HCT116 (cell line): ENCODE results near the gene ZNF586. TPM values are rescaled to one million over a fixed set of nuclear protein-coding genes. Genes with fewer than 3 reads are reported as not detected.

Experiments
- ATAC-seq: fragments of 200-7000 bp; cut with Tn5 transposase; 2 replicates; pipeline ENCODE4 v1.9.1; 2020; ENCODE audit warnings: mild to moderate bottlenecking, moderate library complexity
- BruUV-seq: library from RNA; stranded (reverse); fragments of 400-500 nt; replicated peaks from 2 replicates; lab custom pipeline; 2021; lab: Mats Ljungman, UMichigan
- CTCF ChIA-PET: fragments of 300-600 bp; sonication (Branson Sonifier 250); formaldehyde crosslinking; loops from one replicate; lab custom pipeline; 2021; ENCODE audit warnings: antibody characterized with exemption; lab: Charles Lee
- POLR2A ChIA-PET: fragments of 300-600, 350-600 bp; sonication (Branson Sonifier 250); formaldehyde crosslinking; loops from one replicate; lab custom pipeline; 2021; ENCODE audit warnings: antibody characterized with exemption; lab: Charles Lee
- RAD21 ChIA-PET, 2 experiments: fragments of 300-600 bp; sonication (Branson Sonifier 250); formaldehyde crosslinking; loops; one replicate each; lab custom pipeline; 2023; ENCODE audit warnings: low total read pairs in 2 of 2; ENCODE audit not compliant: uncharacterized antibody in 2 of 2, unreplicated experiment in 2 of 2, low non-redundant PET in 1 of 2; lab: Charles Lee
- DNase-seq: peaks from one replicate; pipeline ENCODE4 v3.0.0-alpha.2; 2010; ENCODE audit warnings: low read depth, low spot score
- H2AFZ ChIP-seq: fragments of 200-600 bp; shearing (Covaris generic), sonication (generic); 2 replicates; pipeline ENCODE4 v1.6.1; 2017; ENCODE audit warnings: low read depth, mixed run types, mixed read lengths, antibody characterized with exemption, low read length; ENCODE audit not compliant: poor library complexity, severe bottlenecking
- H3K27ac ChIP-seq: 2 replicates; pipeline ENCODE4 v1.5.1; 2012; ENCODE audit warnings: low read depth, low read length
- H3K27me3 ChIP-seq: fragments of 200-600 bp; sonication (generic); 2 replicates; pipeline ENCODE4 v1.6.1; 2016; ENCODE audit warnings: mixed run types, low read length, mixed read lengths; ENCODE audit not compliant: insufficient read depth
- H3K36me3 ChIP-seq, 2 experiments: fragments of 200-500 bp in 1 of 2; fragments of 200-600 bp in 1 of 2; sonication (Bioruptor generic) in 1 of 2; sonication (generic) in 1 of 2; 2 replicates each; pipeline versions ENCODE4 v1.5.1 to v1.6.1; 2014 to 2016; ENCODE audit warnings: low read length in 2 of 2, inconsistent platforms in 1 of 2, mixed read lengths in 1 of 2, mixed run types in 1 of 2; ENCODE audit not compliant: insufficient read depth in 2 of 2, control insufficient read depth in 1 of 2
- H3K4me1 ChIP-seq, 2 experiments: fragments of 200-600 bp in 1 of 2; sonication (generic) in 1 of 2; 2 replicates each; pipeline versions ENCODE4 v1.5.1 to v1.6.1; 2012 to 2017; ENCODE audit warnings: low read length in 2 of 2, inconsistent platforms in 1 of 2, mild to moderate bottlenecking in 1 of 2, mixed read lengths in 1 of 2, mixed run types in 1 of 2, moderate library complexity in 1 of 2; ENCODE audit not compliant: insufficient read depth in 2 of 2, control insufficient read depth in 1 of 2
- H3K4me2 ChIP-seq: fragments of 200-600 bp; sonication (generic); 2 replicates; pipeline ENCODE4 v1.6.1; 2017; ENCODE audit warnings: mixed run types, low read length, mixed read lengths
- H3K4me3 ChIP-seq, 2 experiments: fragments of 200-600 bp in 1 of 2; sonication (generic) in 1 of 2; replicated peaks in 1 of 2; 2 replicates each; pipeline ENCODE4 v1.5.1; 2011 to 2016; ENCODE audit warnings: low read length in 2 of 2, control low read depth in 1 of 2, low read depth in 1 of 2, mild to moderate bottlenecking in 1 of 2, mixed read lengths in 1 of 2, mixed run types in 1 of 2
- H3K79me2 ChIP-seq: fragments of 200-600 bp; sonication (generic); 2 replicates; pipeline ENCODE4 v1.6.1; 2017; ENCODE audit warnings: mild to moderate bottlenecking, mixed run types, low read length, moderate library complexity, mixed read lengths; ENCODE audit not compliant: insufficient read depth
- H3K9ac ChIP-seq: fragments of 200-600 bp; sonication (generic); 2 replicates; pipeline ENCODE4 v1.6.1; 2016; ENCODE audit warnings: low read length, mixed read lengths
- H3K9me2 ChIP-seq: fragments of 200-600 bp; sonication (generic), shearing (Covaris generic); 2 replicates; pipeline ENCODE4 v1.6.1; 2017; ENCODE audit warnings: mixed run types, mild to moderate bottlenecking, moderate library complexity; ENCODE audit not compliant: insufficient read depth
- H3K9me3 ChIP-seq, 2 experiments: fragments of 200-500 bp in 1 of 2; fragments of 200-600 bp in 1 of 2; sonication (Bioruptor generic) in 1 of 2; sonication (generic) in 1 of 2; 2 replicates each; pipeline ENCODE4 v1.6.1; 2014 to 2017; ENCODE audit warnings: low read length in 2 of 2, mixed read lengths in 2 of 2, inconsistent platforms in 1 of 2, low read depth in 1 of 2, mild to moderate bottlenecking in 1 of 2, mixed run types in 1 of 2, moderate library complexity in 1 of 2; ENCODE audit not compliant: control insufficient read depth in 1 of 2, insufficient read depth in 1 of 2
- H4K20me1 ChIP-seq: fragments of 200-600 bp; sonication (generic), shearing (Covaris generic); 2 replicates; pipeline ENCODE4 v1.6.1; 2017; ENCODE audit warnings: mixed run types, mild to moderate bottlenecking, moderate library complexity; ENCODE audit not compliant: insufficient read depth
- CBX3 ChIP-seq: IDR thresholded peaks from 2 replicates; pipeline ENCODE4 v1.6.1; 2012; ENCODE audit warnings: low read depth
- EZH2 ChIP-seq: fragments of 200-600 bp; sonication (generic); IDR thresholded peaks from 2 replicates; pipeline ENCODE4 v1.6.1; 2017; ENCODE audit warnings: antibody characterized with exemption, mixed run types
- POLR2A ChIP-seq: IDR thresholded peaks from 2 replicates; pipeline ENCODE4 v1.7.0; 2011; ENCODE audit warnings: borderline replicate concordance; ENCODE audit not compliant: insufficient read depth, insufficient read length; ENCODE audit errors: extremely low read depth
- RAD21 ChIP-seq: IDR thresholded peaks from 2 replicates; pipeline ENCODE4 v1.6.1; 2012; ENCODE audit warnings: low read depth, mild to moderate bottlenecking
- SP1 ChIP-seq: IDR thresholded peaks from 2 replicates; pipeline ENCODE4 v1.6.1; 2012; ENCODE audit warnings: low read depth
- ZFX ChIP-seq: fragments of 450-650 bp; IDR thresholded peaks from 2 replicates; pipeline ENCODE4 v1.6.1; 2017
- intact Hi-C: fragments of 100-400 bp; cut with micrococcal nuclease; formaldehyde crosslinking; loops from 2 replicates; pipeline ENCODE4 v1.10.0; 2022
- total RNA-seq: library from RNA; stranded (reverse); gene quantifications from one replicate; pipeline ENCODE4 v1.2.1, GENCODE V29; 2021; ENCODE audit not compliant: unreplicated experiment
- TF ChIP-seq, protein P1 (sequence below): IDR thresholded peaks from 2 replicates; pipeline ENCODE4 v1.6.1; 2012; ENCODE audit warnings: low read depth
- TF ChIP-seq, protein P2 (sequence below): IDR thresholded peaks from 2 replicates; pipeline ENCODE4 v1.6.1; 2012
- TF ChIP-seq, protein P3 (sequence below), 3 experiments: fragments of 200-600 bp in 1 of 3; sonication (generic) in 1 of 3; IDR thresholded peaks in 2 of 3; conservative IDR thresholded peaks in 1 of 3; 2 replicates each; pipeline ENCODE4 v1.5.1; 2012 to 2017; ENCODE audit warnings: low read depth in 2 of 3, low read length in 2 of 3, antibody characterized with exemption in 1 of 3, borderline replicate concordance in 1 of 3, control low read depth in 1 of 3, mild to moderate bottlenecking in 1 of 3, mixed read lengths in 1 of 3, mixed run types in 1 of 3, moderate library complexity in 1 of 3; ENCODE audit not compliant: insufficient read depth in 1 of 3

The ZNF586 gene
- total RNA-seq, 1 experiment from 2014 or later, result 3.5 TPM

DNA sequence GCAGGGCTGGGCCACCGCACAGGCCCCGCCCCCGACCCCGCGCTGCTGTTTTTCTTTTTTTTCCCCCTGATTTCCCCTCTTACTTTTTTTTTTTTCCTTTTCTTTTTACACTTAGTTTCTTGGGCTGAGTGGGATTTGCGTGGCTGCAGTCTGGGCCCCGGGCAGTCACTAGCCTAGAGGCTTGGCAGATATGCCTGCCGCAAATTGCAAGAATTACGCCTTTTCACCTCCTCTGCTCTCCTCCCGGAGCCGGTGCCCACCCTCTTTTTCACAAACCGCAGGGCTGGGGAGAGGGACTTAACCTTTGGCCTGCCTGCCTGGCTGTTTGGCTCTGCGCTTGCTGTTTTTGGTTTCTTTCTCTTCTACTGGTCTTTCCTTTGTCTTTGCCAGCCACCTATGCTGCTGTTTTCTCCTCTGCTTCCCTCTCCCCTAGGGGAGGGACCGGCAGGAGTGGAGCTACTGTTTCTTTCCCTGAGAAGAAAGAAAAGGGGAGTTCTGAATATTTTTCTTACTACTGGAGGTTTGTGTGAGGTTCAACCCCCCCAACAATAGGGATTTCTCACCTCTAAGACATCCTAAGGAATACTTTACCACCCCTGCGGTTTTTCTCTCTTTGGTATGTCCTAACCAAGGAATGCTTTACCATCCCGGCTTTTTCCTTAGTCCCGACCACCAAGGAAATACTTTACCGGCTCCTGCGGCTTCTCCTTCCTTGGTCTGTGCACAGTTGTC is 34.3 kb downstream of the ZNF586 start:
- Histone ChIP-seq H2AFZ (no peak overlapping the region), H3K27ac (peak overlapping the region; percentile 58), H3K79me2 (no peaks in the 10 kb centered on the region), H3K36me3 (peaks cover 11 to 13% of the 10 kb centered on the region in 2 experiments; a peak in 3 of 4 replicates), H3K27me3 (no peaks in the 10 kb centered on the region), H3K4me3 (peak overlapping the region; percentile 55 to 61), H3K9ac (peak overlapping the region; percentile 59), H3K4me2 (peak overlapping the region; percentile 87), H3K9me3 (no peaks in the 10 kb centered on the region), H3K9me2 (no peaks in the 10 kb centered on the region), H3K4me1 (peaks cover 9 to 20% of the 10 kb centered on the region in 2 experiments; a peak in 3 of 4 replicates), H4K20me1 (no peaks in the 10 kb centered on the region)
- ATAC-seq (peak; percentile 73), DNase-seq (peak; percentile 12)
- no TSS peak for BruUV-seq
- intact Hi-C loops, result loop anchor here (5.0 kb wide), 1 partner anchor 56 kb away; the partner anchor contains the start of gene ZNF776
- CTCF ChIA-PET, result no interaction called here
- POLR2A ChIA-PET, result interaction anchor here (1.3 kb wide), 1 partner anchor 11 kb away, joined by 3 read pairs; no protein-coding TSS in a partner anchor
- RAD21 ChIA-PET, result no interaction called here
- TF ChIP-seq POLR2A (no peak), ZFX (no peak), RAD21 (no peak), EZH2 (no peak), SP1 (no peak), CBX3 (no peak)
- TF ChIP-seq, protein P1, sequence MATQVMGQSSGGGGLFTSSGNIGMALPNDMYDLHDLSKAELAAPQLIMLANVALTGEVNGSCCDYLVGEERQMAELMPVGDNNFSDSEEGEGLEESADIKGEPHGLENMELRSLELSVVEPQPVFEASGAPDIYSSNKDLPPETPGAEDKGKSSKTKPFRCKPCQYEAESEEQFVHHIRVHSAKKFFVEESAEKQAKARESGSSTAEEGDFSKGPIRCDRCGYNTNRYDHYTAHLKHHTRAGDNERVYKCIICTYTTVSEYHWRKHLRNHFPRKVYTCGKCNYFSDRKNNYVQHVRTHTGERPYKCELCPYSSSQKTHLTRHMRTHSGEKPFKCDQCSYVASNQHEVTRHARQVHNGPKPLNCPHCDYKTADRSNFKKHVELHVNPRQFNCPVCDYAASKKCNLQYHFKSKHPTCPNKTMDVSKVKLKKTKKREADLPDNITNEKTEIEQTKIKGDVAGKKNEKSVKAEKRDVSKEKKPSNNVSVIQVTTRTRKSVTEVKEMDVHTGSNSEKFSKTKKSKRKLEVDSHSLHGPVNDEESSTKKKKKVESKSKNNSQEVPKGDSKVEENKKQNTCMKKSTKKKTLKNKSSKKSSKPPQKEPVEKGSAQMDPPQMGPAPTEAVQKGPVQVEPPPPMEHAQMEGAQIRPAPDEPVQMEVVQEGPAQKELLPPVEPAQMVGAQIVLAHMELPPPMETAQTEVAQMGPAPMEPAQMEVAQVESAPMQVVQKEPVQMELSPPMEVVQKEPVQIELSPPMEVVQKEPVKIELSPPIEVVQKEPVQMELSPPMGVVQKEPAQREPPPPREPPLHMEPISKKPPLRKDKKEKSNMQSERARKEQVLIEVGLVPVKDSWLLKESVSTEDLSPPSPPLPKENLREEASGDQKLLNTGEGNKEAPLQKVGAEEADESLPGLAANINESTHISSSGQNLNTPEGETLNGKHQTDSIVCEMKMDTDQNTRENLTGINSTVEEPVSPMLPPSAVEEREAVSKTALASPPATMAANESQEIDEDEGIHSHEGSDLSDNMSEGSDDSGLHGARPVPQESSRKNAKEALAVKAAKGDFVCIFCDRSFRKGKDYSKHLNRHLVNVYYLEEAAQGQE, result no peak
- TF ChIP-seq, protein P2, sequence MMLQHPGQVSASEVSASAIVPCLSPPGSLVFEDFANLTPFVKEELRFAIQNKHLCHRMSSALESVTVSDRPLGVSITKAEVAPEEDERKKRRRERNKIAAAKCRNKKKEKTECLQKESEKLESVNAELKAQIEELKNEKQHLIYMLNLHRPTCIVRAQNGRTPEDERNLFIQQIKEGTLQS, result no peak
- TF ChIP-seq, protein P3, sequence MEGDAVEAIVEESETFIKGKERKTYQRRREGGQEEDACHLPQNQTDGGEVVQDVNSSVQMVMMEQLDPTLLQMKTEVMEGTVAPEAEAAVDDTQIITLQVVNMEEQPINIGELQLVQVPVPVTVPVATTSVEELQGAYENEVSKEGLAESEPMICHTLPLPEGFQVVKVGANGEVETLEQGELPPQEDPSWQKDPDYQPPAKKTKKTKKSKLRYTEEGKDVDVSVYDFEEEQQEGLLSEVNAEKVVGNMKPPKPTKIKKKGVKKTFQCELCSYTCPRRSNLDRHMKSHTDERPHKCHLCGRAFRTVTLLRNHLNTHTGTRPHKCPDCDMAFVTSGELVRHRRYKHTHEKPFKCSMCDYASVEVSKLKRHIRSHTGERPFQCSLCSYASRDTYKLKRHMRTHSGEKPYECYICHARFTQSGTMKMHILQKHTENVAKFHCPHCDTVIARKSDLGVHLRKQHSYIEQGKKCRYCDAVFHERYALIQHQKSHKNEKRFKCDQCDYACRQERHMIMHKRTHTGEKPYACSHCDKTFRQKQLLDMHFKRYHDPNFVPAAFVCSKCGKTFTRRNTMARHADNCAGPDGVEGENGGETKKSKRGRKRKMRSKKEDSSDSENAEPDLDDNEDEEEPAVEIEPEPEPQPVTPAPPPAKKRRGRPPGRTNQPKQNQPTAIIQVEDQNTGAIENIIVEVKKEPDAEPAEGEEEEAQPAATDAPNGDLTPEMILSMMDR (IDR thresholded peaks at IDR 0.05 in 2 of 3, conservative IDR thresholded peaks at IDR 0.05 in 1 of 3; ENCODE audit: borderline replicate concordance in 1 of 3, insufficient read depth in 1 of 3, low read depth in 2 of 3, low read length in 2 of 3), result no peak
